IMR-90 (cell line): ENCODE results near the gene TOMM40L. TPM values are rescaled to one million over a fixed set of nuclear protein-coding genes. Genes with fewer than 3 reads are reported as not detected.

ENCODE experiments used
- ATAC-seq: fragments of 200-7000 bp; cut with Tn5 transposase; 2 replicates; pipeline ENCODE4 v1.9.1; 2020; ENCODE audit warnings: low read depth, mild to moderate bottlenecking, moderate library complexity
- BruUV-seq: library from RNA; stranded (reverse); fragments of 400-500 nt; replicated peaks from 2 replicates; lab custom pipeline; 2021; lab: Mats Ljungman, UMichigan
- CTCF ChIA-PET: fragments of 300-600 bp; formaldehyde crosslinking; extraction: SDS; loops from one replicate; lab custom pipeline; 2021; ENCODE audit warnings: antibody characterized with exemption; lab: Yijun Ruan, JAX
- POLR2A ChIA-PET: fragments of 300-600 bp; sonication (Branson Sonifier 250); formaldehyde crosslinking; loops from one replicate; lab custom pipeline; 2022; ENCODE audit warnings: antibody characterized with exemption; ENCODE audit not compliant: unreplicated experiment; lab: Charles Lee
- DNase-seq: peaks from one replicate; pipeline ENCODE4 v3.0.0; 2013
- H2AFZ ChIP-seq: replicated peaks from 2 replicates; pipeline ENCODE3; 2013; ENCODE audit warnings: low read length, mild to moderate bottlenecking; ENCODE audit not compliant: poor library complexity
- H2AK5ac ChIP-seq: 2 replicates; pipeline ENCODE4 v1.6.1; 2013; ENCODE audit warnings: low read depth, low read length, inconsistent platforms
- H2AK9ac ChIP-seq: replicated peaks from 2 replicates; pipeline ENCODE3; 2013; ENCODE audit warnings: mild to moderate bottlenecking, low read depth, low read length, moderate library complexity; ENCODE audit not compliant: poor library complexity
- H2BK120ac ChIP-seq: 2 replicates; pipeline ENCODE4 v1.6.1; 2013; ENCODE audit warnings: low read depth, low read length, inconsistent platforms
- H2BK15ac ChIP-seq: 3 replicates; pipeline ENCODE4 v1.6.1; 2013; ENCODE audit warnings: low read depth, low read length, inconsistent platforms
- H2BK20ac ChIP-seq: 2 replicates; pipeline ENCODE4 v1.6.1; 2013; ENCODE audit warnings: low read depth, mild to moderate bottlenecking, inconsistent platforms, low read length, moderate library complexity
- H2BK5ac ChIP-seq: 2 replicates; pipeline ENCODE4 v1.6.1; 2013; ENCODE audit warnings: mild to moderate bottlenecking, low read depth, low read length, inconsistent platforms; ENCODE audit not compliant: poor library complexity, severe bottlenecking
- H3K14ac ChIP-seq: replicated peaks from 2 replicates; pipeline ENCODE4 v1.6.1; 2013; ENCODE audit warnings: low read depth, low read length, inconsistent platforms
- H3K18ac ChIP-seq: 2 replicates; pipeline ENCODE4 v1.6.1; 2013; ENCODE audit warnings: low read depth, low read length, control low read depth
- H3K23ac ChIP-seq: 2 replicates; pipeline ENCODE4 v1.6.1; 2013; ENCODE audit warnings: low read depth, low read length, inconsistent platforms
- H3K27ac ChIP-seq: 2 replicates; pipeline ENCODE4 v1.5.1; 2013; ENCODE audit warnings: mild to moderate bottlenecking, control low read depth, low read length; ENCODE audit not compliant: insufficient read depth
- H3K27me3 ChIP-seq: 2 replicates; pipeline ENCODE4 v1.6.1; 2013; ENCODE audit warnings: low read length; ENCODE audit not compliant: control insufficient read depth, insufficient read depth
- H3K36me3 ChIP-seq: 2 replicates; pipeline ENCODE4 v1.6.1; 2013; ENCODE audit warnings: low read length, mixed read lengths; ENCODE audit not compliant: control insufficient read depth, insufficient read depth
- H3K4ac ChIP-seq: 2 replicates; pipeline ENCODE4 v1.6.1; 2013; ENCODE audit warnings: low read depth, low read length, inconsistent platforms
- H3K4me1 ChIP-seq: 2 replicates; pipeline ENCODE4 v1.6.1; 2013; ENCODE audit warnings: low read length, mixed read lengths; ENCODE audit not compliant: control insufficient read depth, insufficient read depth
- H3K4me2 ChIP-seq: 2 replicates; pipeline ENCODE4 v1.6.1; 2013; ENCODE audit warnings: low read depth, mild to moderate bottlenecking, control low read depth, low read length, moderate library complexity
- H3K4me3 ChIP-seq: 2 replicates; pipeline ENCODE4 v1.5.1; 2013; ENCODE audit warnings: low read depth, mild to moderate bottlenecking, control low read depth, low read length, moderate library complexity; ENCODE audit not compliant: insufficient read depth
- H3K56ac ChIP-seq: 2 replicates; pipeline ENCODE4 v1.6.1; 2013; ENCODE audit warnings: low read length, inconsistent platforms; ENCODE audit not compliant: insufficient read depth; ENCODE audit errors: extremely low read depth
- H3K79me1 ChIP-seq, 2 experiments: 2 replicates each; pipeline ENCODE4 v1.6.1; 2013; ENCODE audit warnings: low read length in 2 of 2, inconsistent platforms in 1 of 2, low read depth in 1 of 2
- H3K9ac ChIP-seq: 2 replicates; pipeline ENCODE4 v1.6.1; 2013; ENCODE audit warnings: low read depth, low read length, control low read depth
- H3K9me1 ChIP-seq: 2 replicates; pipeline ENCODE4 v1.6.1; 2013; ENCODE audit warnings: low read length, inconsistent platforms; ENCODE audit not compliant: insufficient read depth
- H3K9me3 ChIP-seq: 2 replicates; pipeline ENCODE4 v1.6.1; 2013; ENCODE audit warnings: low read length; ENCODE audit not compliant: control insufficient read depth, insufficient read depth
- H4K20me1 ChIP-seq: 2 replicates; pipeline ENCODE4 v1.6.1; 2013; ENCODE audit warnings: low read length, inconsistent platforms; ENCODE audit not compliant: insufficient read depth
- H4K5ac ChIP-seq: 2 replicates; pipeline ENCODE4 v1.6.1; 2013; ENCODE audit warnings: mild to moderate bottlenecking, low read depth, low read length, control low read depth
- H4K8ac ChIP-seq, 2 experiments: 2 replicates each; pipeline ENCODE4 v1.6.1; 2013; ENCODE audit warnings: low read depth in 2 of 2, low read length in 2 of 2, control low read depth in 1 of 2, inconsistent platforms in 1 of 2
- H4K91ac ChIP-seq: 2 replicates; pipeline ENCODE4 v1.6.1; 2013; ENCODE audit warnings: low read depth, low read length, inconsistent platforms; ENCODE audit not compliant: insufficient read depth
- BHLHE40 ChIP-seq: fragments of 150-350 bp; IDR thresholded peaks from 2 replicates; pipeline ENCODE4 v1.6.1; 2016; ENCODE audit warnings: mild to moderate bottlenecking, low read depth, low read length
- CEBPB ChIP-seq: IDR thresholded peaks from 2 replicates; pipeline ENCODE4 v1.6.1; 2012; ENCODE audit warnings: low read depth, low read length, improper control_type of control experiment
- CHD1 ChIP-seq: IDR thresholded peaks from 2 replicates; pipeline ENCODE4 v1.6.1; 2012; ENCODE audit warnings: low read depth, low read length, improper control_type of control experiment
- FOS ChIP-seq: fragments of 150-350 bp; IDR thresholded peaks from 2 replicates; pipeline ENCODE4 v1.6.1; 2016; ENCODE audit warnings: low read depth, low read length
- MAFK ChIP-seq: IDR thresholded peaks from 2 replicates; pipeline ENCODE4 v1.6.1; 2012; ENCODE audit warnings: low read depth, low read length, improper control_type of control experiment
- MAZ ChIP-seq: IDR thresholded peaks from 2 replicates; pipeline ENCODE4 v1.6.1; 2012; ENCODE audit warnings: low read depth, mild to moderate bottlenecking, low read length, improper control_type of control experiment, moderate library complexity, borderline replicate concordance
- MXI1 ChIP-seq: IDR thresholded peaks from 2 replicates; pipeline ENCODE4 v1.6.1; 2012; ENCODE audit warnings: low read depth, mild to moderate bottlenecking, low read length, moderate library complexity, borderline replicate concordance
- NFE2L2 ChIP-seq: fragments of 150-350 bp; IDR thresholded peaks from 2 replicates; pipeline ENCODE4 v1.6.1; 2016; ENCODE audit warnings: low read depth, mild to moderate bottlenecking, low read length
- POLR2A ChIP-seq: IDR thresholded peaks from 2 replicates; pipeline ENCODE4 v1.6.1; 2012; ENCODE audit warnings: mild to moderate bottlenecking, low read depth, low read length
- RAD21 ChIP-seq: IDR thresholded peaks from 2 replicates; pipeline ENCODE4 v1.6.1; 2012; ENCODE audit warnings: low read length, improper control_type of control experiment
- RCOR1 ChIP-seq: IDR thresholded peaks from 2 replicates; pipeline ENCODE4 v1.6.1; 2012; ENCODE audit warnings: mild to moderate bottlenecking, low read length, improper control_type of control experiment; ENCODE audit not compliant: insufficient replicate concordance
- RFX5 ChIP-seq: IDR thresholded peaks from 2 replicates; pipeline ENCODE4 v1.8.0; 2012; ENCODE audit warnings: low read depth, mild to moderate bottlenecking, low read length, moderate library complexity
- SMC3 ChIP-seq: fragments of 150-350 bp; IDR thresholded peaks from 2 replicates; pipeline ENCODE4 v1.6.1; 2016; ENCODE audit warnings: low read depth, mild to moderate bottlenecking, antibody characterized with exemption, low read length, moderate library complexity
- WGBS, 2 experiments: methylation state at CpG; one replicate each; pipeline versions ENCODE4 v1.1.5 to v1.1.7; 2013; ENCODE audit warnings: missing lambda C conversion rate in 2 of 2; ENCODE audit not compliant: insufficient read length in 1 of 2; ENCODE audit errors: extremely low coverage in 2 of 2; 5-methylcytosine and 5-hydroxymethylcytosine counted together
- dilution Hi-C: fragments of 300-500 bp; cut with HindIII; formaldehyde crosslinking; loops from one replicate; pipeline ENCODE4 v1.14.3; 2018; ENCODE audit warnings: low sequenced_read_pairs; ENCODE audit not compliant: unreplicated experiment
- in situ Hi-C: fragments of 300-500 bp; cut with MboI; formaldehyde crosslinking; loops from 3 replicates; pipeline ENCODE4 v1.14.3; 2019; ENCODE audit warnings: low sequenced_read_pairs, inconsistent platforms, mixed read lengths
- intact Hi-C: fragments of 100-400 bp; cut with micrococcal nuclease; formaldehyde crosslinking; loops from 2 replicates; pipeline ENCODE4 v1.10.0; 2022
- polyA plus RNA-seq, 3 experiments: library from polyadenylated mRNA; depleted of rRNA; stranded (reverse); fragments of >200 nt; gene quantifications; 2 replicates each; pipeline ENCODE4 v1.2.3, GENCODE V29; 2012; ENCODE audit warnings: low replicate concordance in 1 of 3
- total RNA-seq: library from RNA; depleted of rRNA; stranded (reverse); fragments of >200 nt; gene quantifications from 2 replicates; pipeline ENCODE4 v1.2.3, GENCODE V29; 2012
- TF ChIP-seq, protein P1 (sequence below): fragments of 150-350 bp; IDR thresholded peaks from 2 replicates; pipeline ENCODE4 v1.6.1; 2017; ENCODE audit warnings: mild to moderate bottlenecking, antibody characterized with exemption, low read length, low read depth
- TF ChIP-seq, protein P2 (sequence below): fragments of 150-350 bp; IDR thresholded peaks from 2 replicates; pipeline ENCODE4 v1.6.1; 2016; ENCODE audit warnings: low read depth, mild to moderate bottlenecking, low read length, moderate library complexity, borderline replicate concordance
- TF ChIP-seq, protein P3 (sequence below): conservative IDR thresholded peaks from 2 replicates; pipeline ENCODE4 v1.5.1; 2012; ENCODE audit warnings: mild to moderate bottlenecking, low read depth, low read length, improper control_type of control experiment

The TOMM40L gene
- total and polyA plus RNA-seq, 2 of the 4 experiments (the other 2 are of a cell fraction): 7.7 to 12.5 TPM

DNA sequence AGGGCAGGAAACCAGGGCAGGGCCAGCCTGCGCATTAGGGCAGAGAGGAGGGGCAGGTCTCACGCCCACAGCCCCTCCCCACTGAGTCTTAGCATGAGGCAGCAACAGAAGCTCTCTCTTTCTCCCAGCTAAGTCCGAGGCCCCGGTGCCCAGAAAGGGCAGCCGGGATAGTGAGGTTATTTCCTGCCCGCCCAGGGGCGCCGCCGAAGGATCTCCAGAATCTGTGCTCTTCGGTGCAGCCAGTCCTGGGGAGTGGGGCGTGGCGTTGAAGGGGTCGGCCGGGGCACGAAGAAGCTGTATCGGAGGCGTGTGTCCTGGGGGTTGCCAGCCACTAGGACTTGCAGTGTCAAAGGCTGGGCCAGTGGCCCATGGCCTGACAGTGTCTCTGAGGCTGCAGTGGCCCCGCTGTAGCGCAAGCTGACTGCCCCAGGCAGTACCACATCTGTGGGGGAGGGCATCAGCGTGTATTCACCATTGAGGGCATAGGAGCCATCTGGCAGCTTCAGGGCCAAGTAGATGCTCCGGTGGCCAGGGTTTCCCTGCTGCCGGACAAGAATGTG lies 34.8 kb upstream of the TOMM40L start:
- no peaks in the 10 kb centered on the region for H3K9me1 ChIP-seq
- H3K4ac ChIP-seq: no peak overlapping the region
- H3K9me3 ChIP-seq: no peaks in the 10 kb centered on the region
- no peak overlapping the region for H4K8ac ChIP-seq
- CTCF ChIA-PET: interaction anchor here (1.3 kb wide), 1 partner anchor 35 kb away, joined by 8 read pairs; the partner anchor contains the start of gene TOMM40L
- no peak overlapping the region for H3K18ac ChIP-seq
- no peaks in the 10 kb centered on the region for H3K36me3 ChIP-seq
- no peaks in the 10 kb centered on the region for H3K4me1 ChIP-seq
- H2AK9ac ChIP-seq: no peak overlapping the region
- H4K91ac ChIP-seq: no peak overlapping the region
- H2AFZ ChIP-seq: no peak overlapping the region
- H4K20me1 ChIP-seq: no peaks in the 10 kb centered on the region
- H3K23ac ChIP-seq: no peak overlapping the region
- H3K27me3 ChIP-seq: no peaks in the 10 kb centered on the region
- no peak for TF ChIP-seq CEBPB
- TF ChIP-seq FOS: no peak
- no peak for TF ChIP-seq BHLHE40
- TF ChIP-seq SMC3: no peak
- TF ChIP-seq, protein P1, sequence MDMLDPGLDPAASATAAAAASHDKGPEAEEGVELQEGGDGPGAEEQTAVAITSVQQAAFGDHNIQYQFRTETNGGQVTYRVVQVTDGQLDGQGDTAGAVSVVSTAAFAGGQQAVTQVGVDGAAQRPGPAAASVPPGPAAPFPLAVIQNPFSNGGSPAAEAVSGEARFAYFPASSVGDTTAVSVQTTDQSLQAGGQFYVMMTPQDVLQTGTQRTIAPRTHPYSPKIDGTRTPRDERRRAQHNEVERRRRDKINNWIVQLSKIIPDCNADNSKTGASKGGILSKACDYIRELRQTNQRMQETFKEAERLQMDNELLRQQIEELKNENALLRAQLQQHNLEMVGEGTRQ: no peak
- TF ChIP-seq NFE2L2: no peak
- TF ChIP-seq POLR2A: no peak
- no peak for TF ChIP-seq RAD21
- no peak for TF ChIP-seq MXI1
- no peak for TF ChIP-seq RFX5
- TF ChIP-seq CHD1: no peak
- TF ChIP-seq, protein P2, sequence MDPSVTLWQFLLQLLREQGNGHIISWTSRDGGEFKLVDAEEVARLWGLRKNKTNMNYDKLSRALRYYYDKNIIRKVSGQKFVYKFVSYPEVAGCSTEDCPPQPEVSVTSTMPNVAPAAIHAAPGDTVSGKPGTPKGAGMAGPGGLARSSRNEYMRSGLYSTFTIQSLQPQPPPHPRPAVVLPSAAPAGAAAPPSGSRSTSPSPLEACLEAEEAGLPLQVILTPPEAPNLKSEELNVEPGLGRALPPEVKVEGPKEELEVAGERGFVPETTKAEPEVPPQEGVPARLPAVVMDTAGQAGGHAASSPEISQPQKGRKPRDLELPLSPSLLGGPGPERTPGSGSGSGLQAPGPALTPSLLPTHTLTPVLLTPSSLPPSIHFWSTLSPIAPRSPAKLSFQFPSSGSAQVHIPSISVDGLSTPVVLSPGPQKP: no peak
- TF ChIP-seq, protein P3, sequence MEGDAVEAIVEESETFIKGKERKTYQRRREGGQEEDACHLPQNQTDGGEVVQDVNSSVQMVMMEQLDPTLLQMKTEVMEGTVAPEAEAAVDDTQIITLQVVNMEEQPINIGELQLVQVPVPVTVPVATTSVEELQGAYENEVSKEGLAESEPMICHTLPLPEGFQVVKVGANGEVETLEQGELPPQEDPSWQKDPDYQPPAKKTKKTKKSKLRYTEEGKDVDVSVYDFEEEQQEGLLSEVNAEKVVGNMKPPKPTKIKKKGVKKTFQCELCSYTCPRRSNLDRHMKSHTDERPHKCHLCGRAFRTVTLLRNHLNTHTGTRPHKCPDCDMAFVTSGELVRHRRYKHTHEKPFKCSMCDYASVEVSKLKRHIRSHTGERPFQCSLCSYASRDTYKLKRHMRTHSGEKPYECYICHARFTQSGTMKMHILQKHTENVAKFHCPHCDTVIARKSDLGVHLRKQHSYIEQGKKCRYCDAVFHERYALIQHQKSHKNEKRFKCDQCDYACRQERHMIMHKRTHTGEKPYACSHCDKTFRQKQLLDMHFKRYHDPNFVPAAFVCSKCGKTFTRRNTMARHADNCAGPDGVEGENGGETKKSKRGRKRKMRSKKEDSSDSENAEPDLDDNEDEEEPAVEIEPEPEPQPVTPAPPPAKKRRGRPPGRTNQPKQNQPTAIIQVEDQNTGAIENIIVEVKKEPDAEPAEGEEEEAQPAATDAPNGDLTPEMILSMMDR: no peak
- TF ChIP-seq MAFK: no peak
- no peak for TF ChIP-seq RCOR1
- no peak for TF ChIP-seq MAZ
- H3K4me2 ChIP-seq: no peak overlapping the region
- no peak overlapping the region for H2AK5ac ChIP-seq
- H2BK15ac ChIP-seq: no peak overlapping the region
- dilution Hi-C loops (no loop called here), in situ Hi-C loops (no loop called here), intact Hi-C loops (no loop called here)
- no peaks in the 10 kb centered on the region for H3K79me1 ChIP-seq
- no peak overlapping the region for H2BK120ac ChIP-seq
- 71% methylated on average over 13 of the region's 22 CpGs; no CpG with 5 or more reads in 1 of the 2 experiments for WGBS, 2 experiments
- H2BK5ac ChIP-seq: no peak overlapping the region
- POLR2A ChIA-PET: no interaction called here
- no peak overlapping the region for H2BK20ac ChIP-seq
- H3K14ac ChIP-seq: no peak overlapping the region
- H3K4me3 ChIP-seq: no peak overlapping the region
- BruUV-seq: no TSS peak
- no peak overlapping the region for H3K9ac ChIP-seq
- no peak overlapping the region for H3K27ac ChIP-seq
- no peak for ATAC-seq
- no peak for DNase-seq
- no peak overlapping the region for H4K5ac ChIP-seq
- H3K56ac ChIP-seq: no peak overlapping the region
